NCI-H2227 treated with DMSO at 0.1 percent for 48 hours (cell line): ENCODE data around the gene NOS1AP.
"Not testable (repeated sequence)": the region's sequence is repeated elsewhere in the genome, so short reads cannot be mapped to it uniquely, and the experiment has no call there.

Experiments
- DNase-seq: peaks from one replicate; lab custom pipeline; 2025; lab: John Stamatoyannopoulos, UW

Gene NOS1AP

DNA sequence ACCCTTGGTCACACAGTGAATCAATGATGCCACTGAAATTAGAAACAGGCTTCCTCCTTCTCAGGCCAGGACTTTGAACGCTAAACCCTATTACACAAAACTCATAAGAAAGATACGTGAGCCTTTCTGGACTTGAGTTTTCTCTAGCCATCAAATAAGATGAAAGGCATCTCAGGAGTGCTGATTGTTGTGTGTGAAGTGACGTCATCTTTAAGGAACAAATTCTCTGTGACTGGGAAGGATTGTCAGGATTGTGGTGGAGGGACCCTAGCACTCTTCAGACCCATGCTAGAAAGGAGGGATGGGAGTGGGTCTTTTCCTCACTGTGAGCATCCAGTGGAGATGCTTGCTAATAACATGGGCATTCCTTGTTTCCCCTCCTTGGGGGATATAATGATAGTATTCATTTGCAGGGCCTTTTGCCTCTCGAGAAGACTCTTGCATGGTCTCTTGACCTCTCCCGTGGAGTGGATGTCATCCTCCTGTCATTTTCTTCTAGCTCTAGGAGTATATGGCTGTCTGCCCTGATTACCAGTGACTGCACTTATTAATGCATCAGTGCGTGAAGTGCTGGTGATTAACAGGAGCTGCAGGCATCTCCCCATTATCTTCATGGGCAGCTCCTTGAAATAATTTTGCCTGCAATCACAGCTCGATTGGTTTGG, 267.3 kb downstream of the NOS1AP start:
- DNase-seq: peak; percentile 52

DNA sequence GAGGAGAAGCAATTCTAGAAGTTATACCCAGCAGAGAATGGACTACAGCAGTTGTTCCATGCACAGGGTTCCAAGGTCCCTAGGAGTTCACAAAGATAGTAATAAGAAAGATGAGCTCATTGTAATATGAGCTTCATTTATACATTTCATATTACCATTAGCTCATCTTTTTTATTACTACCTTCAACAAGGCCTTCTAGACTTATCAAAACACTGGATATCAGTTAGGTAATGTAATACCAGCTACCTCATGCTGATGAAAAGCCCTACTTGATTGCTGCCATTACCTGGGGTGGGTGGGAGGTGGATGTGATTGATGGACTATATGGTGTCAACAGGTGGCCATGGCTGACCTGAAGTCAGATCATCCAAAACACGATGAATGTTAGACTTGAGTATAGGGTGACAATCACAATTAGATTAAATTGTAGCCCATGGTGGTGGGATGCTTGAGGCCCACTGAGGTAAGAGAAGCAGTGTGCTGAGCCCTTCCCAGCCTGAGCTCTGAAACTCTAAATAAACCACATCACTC, 273.0 kb downstream of the NOS1AP start:
- no peak for DNase-seq

DNA sequence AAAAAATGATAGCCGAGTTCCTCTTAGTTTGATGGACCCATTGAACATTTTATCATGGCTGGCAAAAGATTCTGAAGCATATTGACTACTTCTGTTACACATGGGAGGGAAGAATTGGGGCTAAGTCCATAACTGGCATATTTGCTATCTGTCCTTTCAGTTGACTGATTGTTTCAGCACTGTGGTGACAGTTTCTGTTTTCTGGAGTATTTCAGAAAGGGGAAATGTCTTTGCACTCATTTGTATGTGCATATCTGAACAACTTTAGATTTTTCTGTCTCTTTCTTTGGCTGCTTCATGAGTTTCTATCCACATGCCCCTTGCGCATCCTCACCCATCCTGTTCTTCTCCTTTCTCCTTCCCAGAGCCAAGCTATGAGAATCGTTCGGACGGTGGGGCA, 274.0 kb downstream of the NOS1AP start:
- no peak for DNase-seq

DNA sequence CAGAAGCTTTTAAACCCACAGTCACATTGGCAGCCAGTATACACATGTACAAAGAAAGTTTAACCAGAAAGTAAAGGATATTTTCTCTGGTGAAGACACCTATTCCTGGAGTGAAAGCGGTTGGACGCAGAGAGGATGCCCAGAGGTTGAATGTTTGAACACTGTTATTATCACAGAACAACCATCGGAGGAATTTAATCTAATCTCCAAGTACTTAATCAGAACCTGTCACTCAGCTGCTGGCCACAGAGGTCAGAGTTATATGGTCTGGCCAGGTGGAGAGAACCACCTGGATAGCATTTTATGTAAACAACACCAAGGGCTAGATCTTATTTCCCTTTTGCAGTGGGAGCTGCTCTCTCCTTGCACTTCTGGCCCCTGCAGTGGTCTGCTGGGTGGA, 277.8 kb downstream of the NOS1AP start:
- no peak for DNase-seq

DNA sequence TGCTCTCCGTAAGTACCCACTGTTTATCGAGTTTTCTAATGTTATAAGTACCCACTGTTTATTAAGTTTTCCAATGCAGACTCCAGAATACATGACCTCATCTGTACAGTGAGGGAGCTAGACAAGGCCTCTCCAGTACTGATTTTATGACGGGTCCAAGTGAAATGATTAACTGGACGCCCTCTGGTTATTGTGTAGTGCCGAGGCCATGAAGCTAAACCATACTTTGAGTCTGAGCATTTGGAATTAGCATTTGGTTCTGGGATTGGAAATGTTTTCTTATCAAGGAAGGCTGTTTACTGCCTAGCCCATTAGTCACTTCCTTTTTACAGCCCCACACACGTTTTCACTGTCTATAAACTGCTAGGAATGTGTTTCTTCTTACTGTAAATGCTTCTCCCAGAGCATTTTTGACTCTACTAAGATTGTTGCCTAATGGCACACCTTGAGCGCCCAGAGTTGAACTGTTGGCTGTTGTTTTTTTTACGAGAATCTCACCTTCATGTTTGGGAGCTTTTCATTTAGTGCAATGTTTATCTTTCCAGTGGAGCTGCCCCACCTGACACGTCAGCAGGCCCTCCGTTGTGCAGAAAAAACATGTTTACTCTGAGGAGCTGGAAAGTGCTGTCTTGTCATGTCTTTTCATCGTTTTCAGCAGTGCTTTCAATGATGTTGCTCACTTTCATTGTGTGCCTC, 280.3 kb downstream of the NOS1AP start:
- no peak for DNase-seq

DNA sequence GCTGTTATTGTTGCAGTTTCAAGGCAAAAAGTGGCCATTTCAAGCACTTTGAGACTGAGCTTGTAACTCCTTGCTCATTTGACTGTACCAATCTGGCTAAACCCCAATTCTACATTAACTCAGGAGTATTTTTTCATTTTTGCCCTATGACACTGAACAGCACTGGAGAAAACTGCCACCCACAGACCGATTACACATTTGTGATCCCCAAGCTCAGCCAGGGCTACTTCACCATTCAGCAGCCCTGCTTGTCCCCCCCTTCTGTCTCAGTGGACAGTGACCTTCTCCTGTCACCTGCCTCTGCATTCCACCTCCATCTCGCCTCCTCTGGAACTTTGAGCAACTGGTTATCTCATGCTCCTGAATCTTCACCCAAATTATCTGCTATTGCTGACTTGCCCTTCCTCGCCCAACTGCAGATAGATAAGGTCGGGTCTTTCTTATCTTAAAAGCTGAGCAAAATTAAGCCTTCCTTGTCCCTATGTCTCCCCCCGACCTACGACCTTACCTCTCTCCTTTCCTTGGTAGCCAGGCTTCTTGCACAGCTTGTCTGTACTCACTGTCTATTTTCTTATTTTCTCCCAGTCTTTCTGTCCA, 281.9 kb downstream of the NOS1AP start:
- DNase-seq: no peak

DNA sequence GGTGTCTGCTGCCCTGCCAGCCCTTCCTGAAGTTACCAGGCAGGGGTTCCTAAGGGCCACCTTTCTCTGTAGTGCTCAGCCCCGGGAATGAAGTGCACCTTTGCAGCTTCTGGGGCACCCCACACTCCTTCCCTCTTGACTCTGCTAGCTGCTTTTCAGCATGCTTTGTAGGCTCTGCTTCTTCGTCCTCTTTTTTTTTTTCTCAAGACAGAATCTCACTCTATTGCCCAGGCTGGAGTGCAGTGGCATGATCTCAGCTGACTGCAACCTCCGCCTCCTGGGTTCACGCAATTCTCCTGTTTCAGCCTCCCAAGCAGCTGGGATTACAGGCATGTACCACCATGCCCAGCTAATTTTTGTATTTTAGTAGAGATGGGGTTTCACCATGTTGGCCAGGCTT, 282.4 kb downstream of the NOS1AP start:
- DNase-seq: not testable (repeated sequence)

DNA sequence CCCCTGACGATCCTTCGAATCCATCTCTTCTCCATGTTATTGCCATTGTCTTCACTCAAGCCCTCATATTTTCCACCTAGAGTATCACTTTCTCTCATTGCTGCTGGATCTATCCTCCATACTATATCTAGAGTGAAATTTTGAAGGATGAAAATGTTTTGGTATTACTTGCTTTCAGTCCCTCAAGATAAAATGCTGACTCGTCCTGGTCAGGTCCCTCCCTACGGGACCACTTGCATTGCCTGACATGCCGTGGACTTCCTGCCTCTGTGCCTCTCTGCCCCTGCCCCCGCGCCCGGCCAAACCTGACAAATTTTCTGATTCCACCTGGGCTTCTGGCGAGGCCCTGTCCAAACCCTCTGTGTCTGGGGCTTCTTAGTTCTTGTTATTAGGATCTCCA, 283.6 kb downstream of the NOS1AP start:
- DNase-seq: no peak

DNA sequence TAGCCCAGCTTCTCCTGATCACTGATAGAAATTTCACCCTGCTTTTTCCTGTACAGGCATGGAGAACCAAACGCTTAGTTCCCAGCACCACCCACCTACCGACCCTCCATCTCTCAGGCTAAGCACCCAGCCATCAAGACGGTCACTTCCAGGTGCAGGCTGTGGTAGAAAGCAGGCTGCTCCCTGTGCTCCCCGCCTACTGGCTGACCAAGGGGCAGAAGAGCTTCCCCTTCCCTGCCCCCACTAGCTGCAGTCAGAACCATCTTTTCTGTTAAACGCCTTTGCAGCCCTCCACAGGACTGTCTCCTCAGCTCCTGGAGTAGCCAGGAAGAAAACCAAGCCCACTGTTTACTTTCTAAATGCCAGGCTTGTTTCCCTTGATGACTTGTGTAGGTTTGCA, 284.2 kb downstream of the NOS1AP start:
- no peak for DNase-seq

DNA sequence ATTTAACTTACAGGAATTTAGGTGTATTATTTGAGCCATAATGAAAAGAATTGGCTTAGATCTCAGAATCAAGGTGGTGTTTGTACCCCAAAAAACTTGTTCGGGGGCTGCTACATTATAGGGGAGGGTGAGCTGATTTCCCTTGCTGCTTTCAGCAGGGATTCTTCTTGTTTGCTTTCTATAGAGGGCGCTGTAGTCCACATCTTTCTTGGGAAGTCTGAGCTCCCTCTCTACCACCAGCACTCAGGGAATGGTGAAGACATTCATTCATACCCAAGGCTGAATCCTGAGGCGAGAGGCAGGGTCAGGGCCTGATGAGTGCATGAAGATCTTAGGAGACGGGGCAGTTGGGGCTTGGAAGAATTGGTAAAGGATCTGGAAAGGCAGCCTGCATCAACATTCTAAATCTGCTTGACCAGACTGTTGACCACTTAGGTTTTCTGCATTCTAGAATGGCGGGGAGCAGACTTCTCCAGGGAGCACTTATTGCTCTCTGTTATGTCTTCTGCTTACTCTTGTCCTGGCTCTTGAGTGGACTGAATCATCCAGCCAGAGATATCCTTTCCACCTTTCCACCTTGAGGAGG, 288.3 kb downstream of the NOS1AP start:
- DNase-seq: peak; percentile 13

DNA sequence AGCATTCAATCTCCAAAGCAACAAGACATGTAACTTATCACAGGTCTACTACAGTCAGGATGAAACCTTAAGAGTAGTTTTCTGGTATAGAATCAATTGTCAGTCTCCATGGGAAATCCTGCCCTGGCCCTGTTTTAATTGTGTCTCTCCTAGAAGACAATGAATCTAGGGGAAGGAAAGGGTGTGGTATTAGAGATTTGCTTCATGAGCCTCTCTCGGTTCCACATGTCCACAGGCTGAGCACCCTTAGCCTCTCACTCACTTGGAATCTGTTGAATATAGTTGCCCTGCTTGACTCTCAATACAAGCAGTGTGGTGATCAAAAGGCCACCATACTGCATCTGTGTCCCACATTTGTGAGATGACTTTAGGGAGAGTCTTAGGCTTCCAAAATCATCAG, 289.4 kb downstream of the NOS1AP start:
- DNase-seq: no peak

DNA sequence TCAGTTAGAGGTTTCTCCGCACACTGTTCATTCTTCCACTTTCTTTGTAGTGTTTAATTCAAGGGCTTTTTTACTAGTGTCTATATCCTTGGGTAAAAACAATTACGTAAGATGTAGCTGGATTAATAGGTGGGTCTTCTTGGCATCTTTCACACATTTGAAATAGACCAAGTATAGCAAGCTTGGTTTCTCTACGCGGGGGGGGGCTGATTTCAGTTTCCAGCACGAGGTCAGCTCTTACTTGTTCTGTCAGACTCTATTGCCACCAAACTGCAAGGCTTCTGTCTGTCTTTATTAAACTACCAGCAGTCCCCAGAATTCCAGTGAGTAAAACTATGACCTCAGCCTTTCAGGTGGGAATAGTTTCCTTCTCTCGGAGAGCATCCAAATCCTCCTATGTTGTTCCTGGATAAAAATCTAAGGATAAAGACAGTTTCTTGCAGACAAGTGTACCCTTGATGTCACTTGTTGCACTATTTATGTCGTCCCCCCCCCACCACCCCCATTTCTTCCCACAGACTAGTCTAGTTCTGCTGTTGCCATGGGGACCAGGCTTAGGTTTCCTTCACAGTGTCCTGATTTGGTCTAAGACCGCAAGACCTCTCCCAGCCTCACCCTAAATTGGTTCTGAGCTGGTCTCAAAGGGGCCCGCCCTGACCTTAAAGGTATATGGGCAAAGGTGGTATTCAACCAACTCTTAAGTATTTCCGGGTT, 290.2 kb downstream of the NOS1AP start:
- DNase-seq: no peak

DNA sequence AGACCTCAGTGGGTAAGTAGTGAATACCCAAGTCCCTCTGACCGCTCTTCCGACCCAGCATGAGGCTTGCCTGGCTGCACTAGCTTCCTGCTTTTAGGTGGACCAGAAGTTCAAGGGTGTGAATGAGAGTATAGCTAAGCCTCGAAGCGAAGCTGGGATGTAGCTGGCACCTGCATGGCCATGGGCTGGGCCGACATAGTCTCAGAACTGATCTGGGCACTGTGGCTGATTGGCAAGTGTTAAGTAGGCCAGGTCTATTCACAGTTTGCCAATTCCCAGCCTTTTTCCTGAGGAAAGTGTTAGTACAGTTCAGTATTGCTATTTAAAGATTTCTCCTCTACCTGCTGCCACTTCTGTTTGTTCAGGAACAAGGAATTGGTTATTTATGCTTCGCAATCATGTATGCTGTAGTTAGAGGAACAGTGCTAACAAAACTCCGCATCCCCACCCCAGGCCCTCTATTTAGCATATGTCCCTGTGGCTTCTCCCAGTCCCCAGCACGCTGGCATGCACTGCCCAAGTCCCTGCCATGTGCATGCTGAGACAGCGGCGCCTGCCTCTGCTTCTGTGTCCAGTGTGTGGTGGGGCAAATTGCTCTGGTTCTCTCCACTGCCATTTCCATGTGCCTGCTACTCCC, 290.9 kb downstream of the NOS1AP start:
- no peak for DNase-seq

DNA sequence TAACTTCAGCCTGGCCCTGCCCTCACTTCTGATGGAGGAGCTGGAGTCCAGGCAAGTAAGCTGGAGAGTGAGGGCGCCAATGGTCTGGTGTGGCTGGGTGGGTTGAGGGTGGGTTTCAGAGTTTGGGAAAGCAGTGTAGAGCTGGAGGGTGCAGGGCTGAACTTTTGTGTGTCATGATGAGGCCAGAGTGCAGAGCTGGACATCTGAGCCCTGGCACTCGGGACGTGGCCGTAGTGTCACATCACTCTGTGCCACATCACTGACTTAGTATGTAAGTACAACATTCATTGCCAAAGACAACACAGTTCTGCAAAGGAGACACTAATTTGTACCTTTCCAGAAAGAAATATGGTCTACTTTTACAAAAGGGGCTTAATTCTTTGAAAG, 291.4 kb downstream of the NOS1AP start:
- DNase-seq: no peak

DNA sequence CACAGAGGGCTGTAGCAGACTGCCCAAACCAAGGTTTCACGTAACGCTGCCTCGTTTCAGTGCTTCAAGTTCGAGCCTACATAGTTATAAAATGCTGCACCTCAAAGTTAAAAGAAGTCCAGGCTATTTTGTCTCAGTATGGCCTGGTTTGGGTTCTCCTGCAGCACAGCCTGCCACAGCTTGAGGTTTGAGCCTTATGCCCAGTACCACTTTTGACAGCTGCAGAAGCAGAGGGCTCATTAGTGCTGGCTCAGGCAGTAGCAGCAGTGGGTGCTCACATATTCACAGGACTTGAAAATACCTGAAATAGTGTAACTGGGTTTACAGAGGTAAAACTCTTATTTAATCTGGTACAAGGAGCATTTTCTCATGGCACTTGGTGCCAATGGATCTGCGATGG, 291.9 kb downstream of the NOS1AP start:
- no peak for DNase-seq

DNA sequence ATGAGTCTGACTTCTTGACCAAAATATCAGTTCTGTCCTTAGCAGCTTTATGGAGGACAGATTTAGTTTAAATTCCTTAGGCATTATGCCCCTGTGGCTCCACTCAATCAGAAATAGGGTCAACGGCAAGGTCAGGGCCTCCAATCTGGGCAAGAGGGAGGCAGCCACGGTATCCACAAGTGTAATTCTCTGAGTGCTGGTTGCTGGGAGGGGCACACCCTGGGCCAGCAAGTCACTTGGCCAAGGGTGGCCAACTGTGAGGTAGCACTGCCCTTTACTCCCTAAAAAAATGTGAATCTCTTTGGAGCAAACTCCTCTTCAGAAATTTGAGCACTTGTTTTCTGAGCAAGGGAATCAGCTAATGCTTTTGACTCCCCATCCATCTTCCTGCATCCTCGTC, 294.3 kb downstream of the NOS1AP start:
- no peak for DNase-seq

DNA sequence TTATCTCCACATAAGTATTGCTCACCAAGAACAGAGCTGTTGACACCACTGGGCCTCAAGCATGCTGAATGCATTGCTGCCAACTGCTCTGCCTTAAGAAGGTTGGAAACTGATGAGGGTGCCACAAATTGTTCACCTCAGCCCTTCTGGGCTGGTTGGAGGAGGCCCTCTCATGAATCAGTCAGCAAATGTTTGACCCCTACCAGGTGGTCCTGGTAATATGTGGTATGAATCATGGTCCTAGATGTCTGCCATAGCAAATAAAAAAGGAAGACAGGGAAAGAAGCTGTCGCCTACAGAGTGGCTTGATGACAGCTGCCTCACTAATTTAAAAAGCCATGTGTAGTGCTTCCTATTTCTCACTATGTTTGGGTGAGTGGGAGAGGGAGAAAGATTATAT, 295.0 kb downstream of the NOS1AP start:
- no peak for DNase-seq

DNA sequence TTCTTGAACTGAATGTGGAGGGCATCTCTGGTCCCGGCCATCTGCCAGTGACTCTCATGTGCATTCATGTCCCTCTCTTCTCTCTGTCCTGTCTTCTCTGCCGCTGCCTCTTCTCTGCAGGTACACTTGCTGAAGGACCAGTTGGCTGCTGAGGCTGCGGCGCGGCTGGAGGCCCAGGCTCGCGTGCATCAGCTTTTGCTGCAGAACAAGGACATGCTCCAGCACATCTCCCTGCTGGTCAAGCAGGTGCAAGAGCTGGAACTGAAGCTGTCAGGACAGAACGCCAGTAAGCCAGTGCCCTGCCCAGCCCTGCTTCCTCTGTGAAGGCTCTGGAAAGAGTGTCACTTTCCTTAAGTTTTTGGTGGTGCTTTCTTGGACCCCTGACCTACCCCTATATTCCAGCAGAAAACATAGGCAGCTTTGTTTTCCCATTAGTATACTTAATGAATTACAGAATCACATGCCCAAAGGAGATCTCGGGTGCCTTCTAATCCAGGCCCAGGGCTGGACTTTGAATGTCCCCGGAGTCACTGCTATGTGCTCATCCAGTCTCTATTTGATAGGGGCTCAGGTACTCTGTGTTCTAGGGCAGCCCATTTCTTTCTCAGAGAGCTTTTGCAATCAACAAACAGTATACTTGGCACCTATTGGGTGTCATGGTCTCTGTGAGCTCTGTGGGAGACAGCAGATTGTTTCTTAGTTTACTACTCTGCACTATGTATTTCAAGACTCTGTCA, 296.0 kb downstream of the NOS1AP start:
- DNase-seq: no peak

DNA sequence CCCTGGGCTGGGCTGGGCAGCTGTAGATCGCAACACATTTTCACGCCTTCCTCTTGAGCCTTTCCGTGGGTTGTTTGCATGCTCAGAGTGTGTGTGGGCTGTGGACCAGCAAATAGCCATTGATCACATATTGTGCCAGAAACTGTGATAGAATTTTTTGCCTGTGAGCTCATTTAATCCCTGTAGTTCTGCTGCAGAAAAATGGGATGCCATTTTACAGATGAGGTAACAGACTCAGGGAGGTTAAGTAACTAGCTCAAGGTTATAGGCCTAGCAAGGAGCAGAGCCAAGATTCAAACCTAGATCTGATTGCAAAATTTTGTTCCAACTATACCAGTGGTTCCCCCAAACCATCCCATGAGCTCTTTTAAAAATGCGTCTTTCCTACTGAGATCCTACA, 296.7 kb downstream of the NOS1AP start:
- no peak for DNase-seq

DNA sequence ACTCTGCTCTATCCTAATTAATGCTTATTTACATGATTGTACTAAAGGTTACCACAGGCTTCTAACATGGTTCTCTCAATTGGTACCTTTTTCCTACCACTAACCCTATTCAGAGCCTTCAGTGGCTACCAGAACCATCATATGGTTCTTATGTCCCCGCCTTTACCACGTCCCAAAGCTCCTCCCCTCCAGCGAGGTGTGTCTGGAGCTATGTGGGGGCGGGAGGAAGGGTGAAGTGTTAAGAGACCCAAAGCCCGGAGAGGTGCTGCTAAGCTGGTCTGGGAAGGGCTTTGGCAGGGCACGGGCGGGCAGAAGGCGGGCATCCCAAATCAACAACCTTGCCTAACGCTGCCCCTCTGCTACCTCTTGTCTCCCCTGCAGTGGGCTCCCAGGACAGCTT, 297.2 kb downstream of the NOS1AP start:
- no peak for DNase-seq

DNA sequence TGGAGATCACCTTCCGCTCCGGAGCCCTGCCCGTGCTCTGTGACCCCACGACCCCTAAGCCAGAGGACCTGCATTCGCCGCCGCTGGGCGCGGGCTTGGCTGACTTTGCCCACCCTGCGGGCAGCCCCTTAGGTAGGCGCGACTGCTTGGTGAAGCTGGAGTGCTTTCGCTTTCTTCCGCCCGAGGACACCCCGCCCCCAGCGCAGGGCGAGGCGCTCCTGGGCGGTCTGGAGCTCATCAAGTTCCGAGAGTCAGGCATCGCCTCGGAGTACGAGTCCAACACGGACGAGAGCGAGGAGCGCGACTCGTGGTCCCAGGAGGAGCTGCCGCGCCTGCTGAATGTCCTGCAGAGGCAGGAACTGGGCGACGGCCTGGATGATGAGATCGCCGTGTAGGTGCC, 297.6 kb downstream of the NOS1AP start:
- DNase-seq: no peak
